T-helper 17 cell (primary cell): Measurements from ENCODE around the gene JAM2. TPM values are rescaled to one million over a fixed set of nuclear protein-coding genes. Genes with fewer than 3 reads are reported as not detected.

Experiments
- ATAC-seq: fragments of 150-1000 bp; cut with Tn5 transposase; 2 replicates; pipeline ENCODE4 v1.10.0; 2021; ENCODE audit warnings: mild to moderate bottlenecking, moderate library complexity
- DNase-seq, 3 donors: peaks; one replicate each; pipeline versions ENCODE4 v3.0.0 to v3.0.0-alpha.2; 2020 to 2021
- H3K9me3 ChIP-seq: one replicate; pipeline ENCODE4 v1.7.0; 2013; ENCODE audit warnings: low read length, mild to moderate bottlenecking; ENCODE audit not compliant: control insufficient read depth, poor library complexity, severe bottlenecking
- H3K27ac Mint-ChIP-seq: one replicate; pipeline ENCODE4 v1.8.0; 2022; ENCODE audit warnings: mild to moderate bottlenecking, moderate library complexity, mixed read lengths
- H3K27me3 Mint-ChIP-seq: one replicate; pipeline ENCODE4 v1.8.0; 2022; ENCODE audit warnings: mixed read lengths
- H3K36me3 Mint-ChIP-seq: one replicate; pipeline ENCODE4 v1.8.0; 2022; ENCODE audit warnings: low read depth, mixed read lengths
- H3K4me1 Mint-ChIP-seq: one replicate; pipeline ENCODE4 v1.8.0; 2022; ENCODE audit warnings: mild to moderate bottlenecking, mixed read lengths
- H3K4me3 Mint-ChIP-seq: one replicate; pipeline ENCODE4 v1.8.0; 2022; ENCODE audit warnings: mild to moderate bottlenecking, moderate library complexity, mixed read lengths
- total RNA-seq, 4 donors: library from RNA in 2 of 4; stranded (reverse) in 2 of 4; gene quantifications; one replicate each; pipeline ENCODE4 v1.2.3 and lab custom pipeline; 2022 to 2026

The JAM2 gene
- total RNA-seq, 2 donors from 2014 or later: 0.21 TPM; not detected in 1

DNA sequence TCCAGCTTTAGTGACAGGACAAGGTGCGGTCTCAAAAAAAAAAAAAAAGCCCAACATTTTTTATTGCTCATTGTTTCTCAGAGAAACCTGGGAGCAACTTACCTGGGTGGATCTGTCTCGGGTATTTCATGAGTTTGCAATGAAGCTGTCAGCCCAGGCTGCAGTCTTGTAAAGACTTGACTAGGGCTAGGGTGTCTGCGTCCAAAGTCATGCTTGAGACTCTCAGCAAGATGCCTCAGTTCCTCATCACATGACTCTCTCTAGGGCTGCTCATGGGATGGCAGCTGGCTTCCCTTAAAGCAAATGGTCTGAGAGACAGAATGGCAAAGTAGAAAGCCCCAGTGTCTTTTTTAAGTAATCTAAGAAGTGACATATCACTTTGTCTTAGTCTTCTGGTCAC, 103.8 kb downstream of the JAM2 start:
- peaks cover 5% of the 10 kb centered on the region for H3K36me3 Mint-ChIP-seq

DNA sequence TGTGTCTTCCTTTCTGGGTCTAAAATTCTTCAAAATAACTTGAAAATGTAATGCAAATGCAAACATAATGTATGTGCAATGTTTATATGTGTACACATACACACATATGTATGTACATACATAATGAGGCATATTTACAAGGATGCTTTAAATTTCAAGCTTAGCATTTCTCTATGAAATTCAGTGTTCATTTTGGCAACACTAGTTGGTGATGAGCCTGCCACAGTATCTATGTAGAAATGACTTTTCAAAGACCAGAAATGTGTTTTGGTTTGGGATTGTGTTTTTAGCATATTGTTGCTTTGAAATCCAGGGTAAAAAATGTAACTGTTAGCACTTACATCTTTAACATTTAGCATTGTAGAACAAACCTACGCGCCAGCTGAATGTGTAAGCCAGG, 105.8 kb downstream of the JAM2 start:
- H3K9me3 ChIP-seq: no peaks in the 10 kb centered on the region
- DNase-seq (no peak), ATAC-seq (no peak)
- Mint-ChIP-seq H3K27ac (no peak overlapping the region), H3K27me3 (no peaks in the 10 kb centered on the region), H3K36me3 (peaks cover 5% of the 10 kb centered on the region), H3K4me1 (peaks cover 10% of the 10 kb centered on the region), H3K4me3 (no peak overlapping the region)

More for the DNA sequence above, 103.8 kb downstream of the JAM2 start:
- Mint-ChIP-seq H3K27me3 (no peaks in the 10 kb centered on the region), H3K4me3 (no peak overlapping the region), H3K27ac (no peak overlapping the region), H3K4me1 (peaks cover 19% of the 10 kb centered on the region)
- no peaks in the 10 kb centered on the region for H3K9me3 ChIP-seq
- ATAC-seq (no peak), DNase-seq (no peak)

DNA sequence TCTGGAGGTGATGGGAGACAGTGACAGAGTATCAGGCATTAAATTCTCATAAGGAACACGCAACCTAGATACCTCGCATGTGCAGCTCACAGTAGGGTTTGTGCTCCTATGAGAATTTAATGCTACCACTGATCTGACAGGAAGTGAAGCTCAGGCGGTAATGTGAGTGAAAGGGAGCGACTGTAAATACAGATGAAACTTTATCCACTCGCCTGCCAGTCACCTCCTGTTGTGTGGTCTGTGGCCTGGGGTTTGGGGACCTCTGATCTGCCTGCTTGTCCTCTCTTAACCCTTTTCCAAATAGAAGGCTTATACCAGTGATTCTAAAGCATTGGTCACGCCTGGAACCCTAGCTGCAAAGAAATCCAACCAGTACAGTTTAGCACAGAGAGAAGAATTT, 111.0 kb downstream of the JAM2 start:
- DNase-seq: no peak
- Mint-ChIP-seq H3K36me3 (peaks cover 18% of the 10 kb centered on the region), H3K27ac (peak overlapping the region; percentile 32), H3K4me1 (peaks cover 16% of the 10 kb centered on the region), H3K4me3 (no peak overlapping the region), H3K27me3 (no peaks in the 10 kb centered on the region)
- no peaks in the 10 kb centered on the region for H3K9me3 ChIP-seq
- no peak for ATAC-seq

DNA sequence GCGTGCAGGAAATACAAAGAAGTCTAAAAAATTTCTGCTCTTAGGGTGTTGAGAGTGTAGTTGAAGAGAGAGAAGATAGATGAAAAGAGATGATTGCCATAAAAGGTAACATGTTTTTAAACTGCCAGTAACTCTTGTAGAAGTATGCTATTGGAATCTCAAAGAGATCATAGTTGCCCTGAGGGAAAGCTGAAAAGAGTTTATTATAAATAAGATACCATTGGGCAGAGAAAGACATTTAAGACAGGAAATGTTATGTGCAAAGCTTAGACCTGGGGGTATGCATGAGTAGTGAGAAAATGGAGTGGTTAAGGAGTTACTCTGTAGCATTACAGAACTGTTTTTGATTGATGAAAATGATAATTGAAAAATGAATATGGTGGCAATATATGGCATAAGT, 113.4 kb downstream of the JAM2 start:
- peaks cover 29% of the 10 kb centered on the region for H3K4me1 Mint-ChIP-seq
- H3K36me3 Mint-ChIP-seq: peaks cover 20% of the 10 kb centered on the region
- H3K9me3 ChIP-seq: no peaks in the 10 kb centered on the region
- peak overlapping the region; percentile 51 for H3K27ac Mint-ChIP-seq
- no peaks in the 10 kb centered on the region for H3K27me3 Mint-ChIP-seq
- DNase-seq (no peak), ATAC-seq (no peak)
- no peak overlapping the region for H3K4me3 Mint-ChIP-seq

DNA sequence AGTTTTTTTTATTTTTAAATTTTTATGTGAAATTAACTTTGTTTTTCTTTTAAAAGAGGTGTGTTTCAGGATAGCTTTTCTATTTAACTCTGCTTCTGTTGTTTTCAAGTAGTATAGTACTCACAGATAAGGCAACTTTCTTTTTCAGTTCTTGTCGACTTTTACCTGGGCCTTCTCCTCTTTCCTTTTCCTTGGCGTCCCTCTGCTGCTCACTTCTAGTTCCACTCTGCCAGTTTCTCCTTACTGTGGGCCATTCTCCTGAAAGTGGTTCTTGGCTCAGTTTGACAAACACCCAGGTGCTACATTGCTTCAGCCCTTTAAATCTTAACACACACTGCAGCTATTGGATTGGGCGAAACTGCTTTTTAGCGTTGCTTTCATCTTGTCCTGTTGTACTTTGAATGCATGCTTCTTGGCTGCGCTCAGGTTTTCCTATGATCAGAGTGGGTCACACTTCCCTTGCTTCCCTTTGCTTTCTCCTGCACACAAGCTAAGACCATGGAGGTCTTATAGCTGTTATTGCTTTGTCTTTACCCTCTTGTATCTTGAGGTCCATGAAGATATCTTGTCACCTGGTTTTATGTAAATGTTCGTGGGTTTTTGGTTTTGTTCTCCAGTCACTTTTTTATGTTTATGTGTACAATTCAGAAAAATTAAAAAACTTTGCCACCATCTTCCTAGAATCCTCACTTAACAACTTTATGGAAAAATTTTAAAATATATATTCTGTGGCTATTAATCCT, 117.3 kb downstream of the JAM2 start:
- Mint-ChIP-seq H3K4me3 (peak overlapping the region; percentile 34), H3K4me1 (peaks cover 31% of the 10 kb centered on the region), H3K36me3 (peaks cover 26% of the 10 kb centered on the region), H3K27ac (peak overlapping the region; percentile 57), H3K27me3 (no peaks in the 10 kb centered on the region)
- ATAC-seq (no peak), DNase-seq (no peak)
- H3K9me3 ChIP-seq: no peaks in the 10 kb centered on the region

DNA sequence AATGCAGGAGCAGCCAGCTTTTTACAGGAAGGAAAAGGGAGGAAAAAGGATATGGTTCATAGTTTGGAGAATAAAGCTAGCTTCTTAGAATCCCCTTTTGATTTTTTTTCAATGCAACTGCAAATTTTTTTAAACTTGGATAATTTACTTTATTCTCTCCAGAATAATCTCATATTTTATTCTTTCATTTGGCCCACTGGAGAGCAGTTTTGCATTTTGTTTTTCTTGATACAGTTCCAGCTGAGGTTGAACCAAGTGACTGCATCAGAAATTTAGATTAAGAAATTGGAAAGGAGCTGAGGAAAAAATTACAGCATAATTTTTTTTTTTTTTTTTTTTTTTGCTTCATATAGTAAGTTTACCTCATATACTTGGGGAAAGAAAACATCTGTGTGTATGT, 118.5 kb downstream of the JAM2 start:
- Mint-ChIP-seq H3K4me3 (no peak overlapping the region), H3K4me1 (peaks cover 30% of the 10 kb centered on the region), H3K27ac (no peak overlapping the region), H3K27me3 (no peaks in the 10 kb centered on the region), H3K36me3 (peaks cover 23% of the 10 kb centered on the region)
- no peak for ATAC-seq
- no peaks in the 10 kb centered on the region for H3K9me3 ChIP-seq
- no peak for DNase-seq

DNA sequence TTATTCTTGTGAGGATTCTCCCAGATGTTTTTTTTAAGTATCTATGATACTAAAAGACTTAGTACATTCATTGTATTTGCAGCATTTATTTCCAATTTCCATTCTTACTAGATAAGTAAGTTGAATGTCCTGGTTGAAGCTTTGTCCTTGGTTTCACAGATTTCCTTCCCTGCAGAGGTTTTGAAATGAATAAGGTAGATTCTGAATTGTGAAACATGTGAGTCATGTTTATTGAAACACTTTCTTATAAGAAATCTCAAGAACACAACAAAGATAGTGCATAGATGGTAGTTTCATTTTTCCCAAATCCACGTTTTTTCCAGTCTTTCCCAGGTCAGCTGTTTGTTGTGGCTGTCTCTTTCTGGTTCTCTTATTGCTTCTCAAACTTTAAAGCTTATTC, 120.5 kb downstream of the JAM2 start:
- no peaks in the 10 kb centered on the region for H3K27me3 Mint-ChIP-seq
- no peaks in the 10 kb centered on the region for H3K9me3 ChIP-seq
- H3K4me3 Mint-ChIP-seq: no peak overlapping the region
- DNase-seq (no peak), ATAC-seq (no peak)
- peaks cover 25% of the 10 kb centered on the region for H3K4me1 Mint-ChIP-seq
- no peak overlapping the region for H3K27ac Mint-ChIP-seq
- peaks cover 15% of the 10 kb centered on the region for H3K36me3 Mint-ChIP-seq

DNA sequence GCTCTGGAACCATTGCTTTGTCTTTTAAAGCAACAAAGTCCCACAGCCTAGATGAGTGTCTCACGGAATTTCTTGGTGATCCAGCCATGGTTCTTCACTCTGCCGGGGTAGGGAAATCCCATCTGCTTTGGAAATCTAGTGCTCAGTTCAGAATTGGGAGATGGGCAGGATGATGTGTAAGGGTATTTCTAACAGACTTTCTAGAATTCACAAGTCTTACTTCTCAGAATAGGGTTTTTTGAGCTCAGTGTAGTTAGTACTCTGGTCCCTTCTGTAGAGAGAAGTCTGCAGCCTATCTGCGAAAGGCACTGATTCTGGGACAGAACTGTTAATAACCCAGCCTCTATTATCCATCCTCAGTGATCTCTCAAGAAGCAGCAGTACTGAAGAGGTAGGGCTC, 121.0 kb downstream of the JAM2 start:
- H3K27me3 Mint-ChIP-seq: no peaks in the 10 kb centered on the region
- no peak overlapping the region for H3K27ac Mint-ChIP-seq
- peaks cover 25% of the 10 kb centered on the region for H3K4me1 Mint-ChIP-seq
- ATAC-seq: no peak
- DNase-seq: no peak
- no peak overlapping the region for H3K4me3 Mint-ChIP-seq
- H3K36me3 Mint-ChIP-seq: peaks cover 14% of the 10 kb centered on the region
- no peaks in the 10 kb centered on the region for H3K9me3 ChIP-seq

DNA sequence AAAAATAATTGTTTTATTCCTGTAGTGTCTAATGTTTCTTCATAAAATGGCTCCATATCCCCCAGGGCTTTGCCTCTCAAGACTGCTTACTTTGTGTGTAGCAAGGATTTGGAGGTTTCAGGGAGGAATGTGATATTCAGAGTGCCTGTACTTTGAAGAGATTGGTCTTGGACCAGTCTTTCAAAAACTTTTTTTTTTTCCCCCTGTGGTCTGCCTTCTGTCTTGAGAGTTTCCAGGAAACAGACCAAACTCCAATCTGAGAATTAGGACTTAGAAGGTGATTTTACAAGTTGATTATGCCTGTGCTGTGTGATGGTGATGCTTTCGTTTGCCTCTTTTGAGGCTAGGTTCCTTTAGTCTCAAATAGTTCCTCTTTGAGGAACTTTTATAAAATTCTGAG, 121.6 kb downstream of the JAM2 start:
- Mint-ChIP-seq H3K27me3 (no peaks in the 10 kb centered on the region), H3K4me1 (peaks cover 19% of the 10 kb centered on the region), H3K4me3 (no peak overlapping the region), H3K27ac (peak overlapping the region; percentile 43), H3K36me3 (peaks cover 17% of the 10 kb centered on the region)
- ATAC-seq (no peak), DNase-seq (no peak)
- no peaks in the 10 kb centered on the region for H3K9me3 ChIP-seq

DNA sequence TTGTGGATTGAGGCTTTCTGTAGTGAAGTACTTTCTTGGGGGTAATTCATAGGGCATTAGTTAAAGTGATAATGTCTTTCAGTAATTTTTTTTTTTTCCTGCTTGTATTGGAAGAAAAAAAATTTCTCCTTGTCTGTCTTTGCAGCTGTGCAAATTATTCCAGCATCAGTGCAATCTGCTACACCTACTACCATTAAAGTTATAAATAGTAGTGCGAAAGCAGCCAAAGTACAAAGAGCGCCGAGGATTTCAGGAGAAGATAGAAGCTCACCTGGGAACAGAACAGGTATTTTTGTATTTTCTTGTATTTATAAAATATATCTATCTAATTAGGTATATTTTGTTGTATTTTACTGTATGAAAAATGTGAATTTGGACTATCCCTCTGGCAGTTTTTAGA, 125.0 kb downstream of the JAM2 start:
- no peak for ATAC-seq
- Mint-ChIP-seq H3K4me1 (peaks cover 10% of the 10 kb centered on the region), H3K4me3 (no peak overlapping the region), H3K36me3 (peaks cover 14% of the 10 kb centered on the region), H3K27ac (no peak overlapping the region), H3K27me3 (no peaks in the 10 kb centered on the region)
- H3K9me3 ChIP-seq: no peaks in the 10 kb centered on the region
- DNase-seq: no peak

Other genes with a start within 250 kb of the JAM2 start
- gene MRPL39, start 31.8 kb upstream of the JAM2 start, total RNA-seq: 1 to 10 TPM; 8.9 to 9.9 TPM
- 10 to 100 TPM; 35.7 to 41.6 TPM for gene ATP5PF, start 95.6 kb downstream of the JAM2 start, total RNA-seq
- 10 to 100 TPM; 18.1 to 23.9 TPM for gene GABPA, start 95.7 kb downstream of the JAM2 start, total RNA-seq